HepG2 (cell line): ENCODE data around the gene RANBP3. TPM values are rescaled to one million over a fixed set of nuclear protein-coding genes. Genes with fewer than 3 reads are reported as not detected.

Experiments
- CBX1 ChIP-seq: IDR thresholded peaks from one replicate; pipeline ENCODE4 v1.6.1; 2016; ENCODE audit warnings: antibody characterized with exemption, low read depth
- CCAR2 ChIP-seq: fragments of 200-400 bp; formaldehyde crosslinking; optimal IDR thresholded peaks from 2 replicates; pipeline ENCODE3; 2018; ENCODE audit warnings: low read depth, mild to moderate bottlenecking, low read length, moderate library complexity
- CREB3 ChIP-seq: sonication (generic); formaldehyde crosslinking; IDR thresholded peaks from 2 replicates; pipeline ENCODE4 v1.5.0; 2020; ENCODE audit warnings: missing genetic modification reagents
- DDIT3 ChIP-seq: sonication (generic); formaldehyde crosslinking; IDR thresholded peaks from 2 replicates; pipeline ENCODE4 v1.4.0; 2020; ENCODE audit warnings: mild to moderate bottlenecking, missing genetic modification reagents
- ELF1 ChIP-seq: sonication (generic); formaldehyde crosslinking; IDR thresholded peaks from 2 replicates; pipeline ENCODE4 v1.4.0; 2020; ENCODE audit warnings: missing genetic modification reagents
- HOXD1 ChIP-seq: sonication (generic); formaldehyde crosslinking; IDR thresholded peaks from 2 replicates; pipeline ENCODE4 v1.5.0; 2020; ENCODE audit warnings: missing genetic modification reagents
- IRF9 ChIP-seq: sonication (generic); formaldehyde crosslinking; IDR thresholded peaks from 2 replicates; pipeline ENCODE4 v1.8.0; 2022; ENCODE audit warnings: missing genetic modification reagents, mild to moderate bottlenecking, borderline replicate concordance
- LRRFIP1 ChIP-seq: sonication (generic); formaldehyde crosslinking; conservative IDR thresholded peaks from 2 replicates; pipeline ENCODE4 v1.4.0; 2020; ENCODE audit warnings: missing genetic modification reagents
- MZF1 ChIP-seq: sonication (generic); formaldehyde crosslinking; IDR thresholded peaks from 2 replicates; pipeline ENCODE4 v1.8.1; 2023; ENCODE audit warnings: mild to moderate bottlenecking, missing genetic modification reagents, borderline replicate concordance
- RORA ChIP-seq: sonication (generic); formaldehyde crosslinking; IDR thresholded peaks from 2 replicates; pipeline ENCODE4 v1.5.0; 2020; ENCODE audit warnings: mild to moderate bottlenecking, missing genetic modification reagents, moderate library complexity
- SNAPC4 ChIP-seq: sonication (generic); formaldehyde crosslinking; IDR thresholded peaks from 2 replicates; pipeline ENCODE4 v1.4.0; 2020; ENCODE audit warnings: mild to moderate bottlenecking, missing genetic modification reagents
- SP5 ChIP-seq: IDR thresholded peaks from 2 replicates; pipeline ENCODE4 v1.6.1; 2016; ENCODE audit warnings: low read depth, borderline replicate concordance
- U2AF2 ChIP-seq: fragments of 200-400 bp; formaldehyde crosslinking; IDR thresholded peaks from 2 replicates; pipeline ENCODE4 v1.6.1; 2017; ENCODE audit warnings: low read depth, mild to moderate bottlenecking, low read length
- XBP1 ChIP-seq: sonication (generic); formaldehyde crosslinking; IDR thresholded peaks from 2 replicates; pipeline ENCODE4 v1.5.0; 2020; ENCODE audit warnings: missing genetic modification reagents
- ZMYM3 ChIP-seq: sonication (generic); formaldehyde crosslinking; IDR thresholded peaks from 2 replicates; pipeline ENCODE4 v1.5.1; 2020; ENCODE audit warnings: mild to moderate bottlenecking, missing genetic modification reagents
- ZNF121 ChIP-seq: sonication (generic); formaldehyde crosslinking; IDR thresholded peaks from 2 replicates; pipeline ENCODE4 v1.5.0; 2020; ENCODE audit warnings: mild to moderate bottlenecking, missing genetic modification reagents
- ZNF180 ChIP-seq: sonication (generic); formaldehyde crosslinking; IDR thresholded peaks from 2 replicates; pipeline ENCODE4 v1.4.0; 2020; ENCODE audit warnings: low read depth, missing genetic modification reagents, borderline replicate concordance
- ZNF234 ChIP-seq: sonication (generic); formaldehyde crosslinking; conservative IDR thresholded peaks from 2 replicates; pipeline ENCODE4 v1.5.1; 2020; ENCODE audit warnings: mild to moderate bottlenecking, missing genetic modification reagents
- ZNF260 ChIP-seq: sonication (generic); formaldehyde crosslinking; IDR thresholded peaks from 2 replicates; pipeline ENCODE4 v1.4.0; 2020; ENCODE audit warnings: missing genetic modification reagents, low read depth, mild to moderate bottlenecking, borderline replicate concordance
- ZNF331 ChIP-seq: sonication (generic); formaldehyde crosslinking; IDR thresholded peaks from 2 replicates; pipeline ENCODE4 v1.4.0; 2020; ENCODE audit warnings: missing genetic modification reagents
- ZNF644 ChIP-seq: IDR thresholded peaks from 2 replicates; pipeline ENCODE4 v1.6.1; 2016; ENCODE audit warnings: low read depth
- ZNF790 ChIP-seq: sonication (generic); formaldehyde crosslinking; IDR thresholded peaks from 2 replicates; pipeline ENCODE4 v1.8.0; 2022; ENCODE audit warnings: missing genetic modification reagents, mild to moderate bottlenecking, borderline replicate concordance
- polyA plus RNA-seq, 8 experiments: library from polyadenylated mRNA; depleted of rRNA in 3 of 8; stranded (reverse) in 7 of 8; unstranded in 1 of 8; fragments of >200 nt; fragmentation: Illumina TruSeq in 4 of 8; extraction: Trizol in 4 of 8; gene quantifications; 2 replicates each; pipeline versions ENCODE4 v1.2.1 to v1.2.3, GENCODE V29; 2011 to 2016; ENCODE audit warnings: low read depth in 4 of 8, missing spikeins in 1 of 8, mixed read lengths in 1 of 8; ENCODE audit not compliant: insufficient read depth in 1 of 8
- total RNA-seq, 5 experiments: library from RNA; depleted of rRNA; stranded (reverse); fragments of >200 nt; fragmentation: Illumina TruSeq; extraction: Trizol; gene quantifications; 2 replicates each; pipeline ENCODE4 v1.2.3, GENCODE V29; 2016; ENCODE audit warnings: low read depth in 1 of 5

The RANBP3 gene
- total and polyA plus RNA-seq, 2 of the 13 experiments (the other 11 are each of a cell fraction or from before 2014, with no cell fraction given), result 39.5 to 149 TPM

GRCh38 chr19:5880604-5881078 lies 97.3 kb downstream of the RANBP3 start (continued):
- 0 out of 2 replicates have a peak, but pooled peaks have one; percentile 59 for TF ChIP-seq SNAPC4 (CRISPR knock-in tag)
- TF ChIP-seq MZF1 (CRISPR knock-in tag), result no peak
- TF ChIP-seq ZNF121 (CRISPR knock-in tag), result 0 out of 2 replicates have a peak, but pooled peaks have one; percentile 34
- TF ChIP-seq ZNF644, result no peak
- TF ChIP-seq SP5 (CRISPR knock-in tag), result peak; percentile 87
- no peak for TF ChIP-seq ZNF234 (CRISPR knock-in tag)
- TF ChIP-seq IRF9, result no peak
- 0 out of 2 replicates have a peak, but pooled peaks have one; percentile 10 for TF ChIP-seq ZNF790
- no peak for TF ChIP-seq CREB3
- no peak for TF ChIP-seq CCAR2
- no peak for TF ChIP-seq XBP1
- TF ChIP-seq ZMYM3 (CRISPR knock-in tag), result peak; percentile 90; the same call in 1 of the 2 replicates
- TF ChIP-seq ZNF180 (CRISPR knock-in tag), result no peak
- no peak; the same call in none of the 2 replicates for TF ChIP-seq ZNF331 (CRISPR knock-in tag)
- no peak for TF ChIP-seq DDIT3
- no peak for TF ChIP-seq RORA (CRISPR knock-in tag)
- TF ChIP-seq ZNF260 (CRISPR knock-in tag), result no peak
- no peak for TF ChIP-seq U2AF2
- 0 out of 2 replicates have a peak, but pooled peaks have one; percentile 21 for TF ChIP-seq ELF1 (CRISPR knock-in tag)
- TF ChIP-seq HOXD1 (CRISPR knock-in tag), result peak; percentile 93
- no peak for TF ChIP-seq LRRFIP1 (CRISPR knock-in tag)
- no peak for TF ChIP-seq CBX1
